GM19452 (cell line): ENCODE results near the gene RMI2.

ENCODE experiments used
- ATAC-seq: cut with Tn5 transposase; IDR thresholded peaks from one replicate; pipeline ENCODE4 v1.9.1; 2021; ENCODE audit not compliant: unreplicated experiment

RMI2 gene

DNA sequence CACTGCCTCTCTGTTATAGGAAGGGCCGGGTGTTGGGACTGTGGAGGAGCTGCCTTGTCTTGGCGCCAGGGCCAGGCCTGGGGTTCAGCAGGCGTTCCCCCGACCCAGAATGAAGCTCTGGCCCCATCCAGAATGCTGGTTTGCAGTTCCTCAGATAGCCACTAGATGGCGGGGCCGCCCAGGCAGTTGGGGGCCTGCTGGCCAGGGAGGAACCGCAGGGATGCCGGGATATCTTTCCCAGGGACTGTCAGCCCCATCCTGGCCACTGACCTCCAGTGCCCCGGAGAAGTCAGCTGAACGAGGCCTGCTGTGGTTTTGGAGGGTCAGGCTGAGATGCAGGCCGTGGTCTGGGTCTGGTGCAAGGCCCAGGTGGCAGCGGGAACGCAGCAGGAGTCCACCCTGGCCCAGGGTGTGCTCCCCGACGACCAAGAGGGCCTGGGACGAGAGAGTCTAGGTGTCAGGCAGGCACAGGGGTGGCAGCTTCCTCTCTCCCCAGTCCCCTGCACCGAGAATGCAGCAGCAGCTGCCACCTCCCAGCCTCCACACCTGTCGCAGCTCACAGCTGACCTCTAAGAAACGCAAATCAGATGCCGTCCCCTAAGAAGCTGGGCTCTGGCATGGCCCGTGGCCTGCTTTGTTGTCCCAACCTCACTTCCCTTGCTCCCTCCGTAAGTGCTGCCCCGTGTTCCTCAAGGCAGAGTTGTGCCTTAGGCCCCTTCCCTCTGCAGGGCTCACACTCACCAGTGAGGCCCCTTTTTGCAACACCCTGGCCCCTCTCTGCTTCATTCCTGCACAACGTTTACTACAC is 51.2 kb downstream of the RMI2 start:
- no peak for ATAC-seq

DNA sequence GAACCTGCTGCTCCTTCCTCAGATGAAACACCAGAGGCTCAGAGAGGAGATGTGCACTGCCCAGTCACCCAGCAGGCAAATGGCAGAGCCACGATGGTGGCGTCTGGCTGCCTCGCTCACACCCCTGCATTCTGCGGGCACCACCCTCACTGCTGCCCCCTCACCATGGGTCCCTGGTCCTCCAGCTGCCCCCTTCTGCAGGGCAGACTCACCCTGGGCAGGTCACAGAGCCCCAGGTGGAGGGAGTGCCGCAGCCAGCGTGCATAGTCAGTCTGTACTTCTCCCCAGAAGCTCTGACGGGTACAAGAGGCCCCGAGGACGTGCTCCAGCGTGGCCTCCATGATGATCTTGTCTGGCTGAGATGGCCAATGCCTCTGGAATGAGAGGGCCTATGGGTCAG is 52.9 kb downstream of the RMI2 start:
- ATAC-seq: no peak

DNA sequence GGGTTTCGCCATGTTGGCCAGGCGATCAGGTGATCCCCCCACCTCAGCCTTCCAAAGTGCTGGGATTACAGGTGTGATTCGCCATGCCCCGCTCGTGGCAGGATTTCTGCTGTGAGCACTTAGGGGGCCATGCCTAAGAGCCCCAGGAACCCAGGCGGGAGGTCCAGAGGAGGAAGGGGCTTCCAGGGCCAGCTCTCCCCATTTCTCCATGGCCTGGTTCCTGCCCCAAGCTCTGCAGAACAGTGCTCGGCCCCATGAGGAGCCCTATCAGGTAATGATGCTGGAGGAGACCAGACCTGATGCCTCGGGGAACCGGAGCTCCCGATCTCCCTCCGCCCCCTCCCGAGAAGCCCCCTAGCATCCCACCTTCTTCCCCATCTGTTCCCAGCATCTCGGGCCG is 53.6 kb downstream of the RMI2 start:
- no peak for ATAC-seq

DNA sequence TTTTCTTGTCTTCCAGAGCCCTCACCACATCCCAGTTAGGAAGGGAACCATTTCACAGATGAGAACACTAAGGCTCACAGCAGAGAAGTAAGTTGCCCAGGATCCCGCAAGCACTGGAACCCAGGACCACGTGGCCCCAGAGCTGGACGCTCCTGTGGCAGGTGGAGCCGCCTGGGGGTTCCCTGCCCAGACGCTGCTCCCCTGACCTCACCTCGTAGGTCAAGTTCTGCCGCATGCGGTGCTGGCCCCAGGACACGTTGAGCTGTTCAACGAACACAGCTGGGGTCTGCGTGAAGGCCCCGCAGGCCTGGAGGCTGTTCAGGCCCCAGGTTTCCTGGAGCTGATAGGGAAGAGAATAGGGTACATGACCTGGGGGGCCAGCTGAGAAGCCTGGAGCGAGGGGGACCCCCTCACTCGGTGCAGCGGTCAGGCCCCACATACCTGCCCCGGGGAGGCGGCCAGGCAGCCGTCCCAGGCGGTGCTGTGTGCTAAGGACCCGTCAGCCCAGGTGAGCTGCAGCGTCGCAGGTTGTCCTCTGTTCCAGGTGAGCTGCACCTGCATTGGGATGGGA is 54.1 kb downstream of the RMI2 start:
- no peak for ATAC-seq

DNA sequence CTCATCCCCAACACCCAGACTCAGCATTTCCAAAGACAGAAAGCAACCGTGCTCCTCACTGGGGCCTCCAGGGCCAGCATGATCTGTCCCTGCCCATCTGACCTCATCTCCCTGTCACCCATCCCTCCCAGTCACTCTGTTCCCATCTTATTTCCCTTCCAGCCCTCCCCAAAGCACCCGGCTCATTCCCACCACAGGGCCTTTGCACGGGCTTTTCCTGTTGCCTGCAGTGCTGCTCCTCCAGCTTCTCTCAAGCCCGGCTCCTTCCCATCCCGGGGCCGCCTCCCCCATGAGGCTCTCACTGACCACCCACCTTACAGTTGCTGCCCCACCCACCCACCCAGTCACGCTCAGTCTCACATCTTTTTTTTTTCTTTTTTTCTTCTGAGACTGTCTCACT is 54.8 kb downstream of the RMI2 start:
- ATAC-seq: no peak
